Activated T-cell treated with anti-CD3 and anti-CD28 coated beads, Interleukin-2, amount 50 U/mL, for 24 hours (primary cell): ENCODE results near the gene VWA1.
"Not testable (repeated sequence)": the region's sequence is repeated elsewhere in the genome, so short reads cannot be mapped to it uniquely, and the experiment has no call there.

ENCODE experiments used
- DNase-seq: peaks from one replicate; pipeline ENCODE4 v3.0.0-alpha.2; 2020
- H3K27ac Mint-ChIP-seq: 2 replicates; pipeline ENCODE4 v1.8.0; 2020; ENCODE audit warnings: mild to moderate bottlenecking, mixed read lengths
- H3K27me3 Mint-ChIP-seq: 2 replicates; pipeline ENCODE4 v1.8.0; 2020; ENCODE audit warnings: mixed read lengths
- H3K36me3 Mint-ChIP-seq: 2 replicates; pipeline ENCODE4 v1.8.0; 2020; ENCODE audit warnings: low read depth, mixed read lengths
- H3K4me1 Mint-ChIP-seq: 2 replicates; pipeline ENCODE4 v1.8.0; 2020; ENCODE audit warnings: low read depth, mixed read lengths
- H3K4me3 Mint-ChIP-seq: 2 replicates; pipeline ENCODE4 v1.8.0; 2020; ENCODE audit warnings: mild to moderate bottlenecking, moderate library complexity, mixed read lengths
- H3K9me3 Mint-ChIP-seq: 2 replicates; pipeline ENCODE4 v1.8.0; 2020; ENCODE audit warnings: mixed read lengths

Gene VWA1

DNA sequence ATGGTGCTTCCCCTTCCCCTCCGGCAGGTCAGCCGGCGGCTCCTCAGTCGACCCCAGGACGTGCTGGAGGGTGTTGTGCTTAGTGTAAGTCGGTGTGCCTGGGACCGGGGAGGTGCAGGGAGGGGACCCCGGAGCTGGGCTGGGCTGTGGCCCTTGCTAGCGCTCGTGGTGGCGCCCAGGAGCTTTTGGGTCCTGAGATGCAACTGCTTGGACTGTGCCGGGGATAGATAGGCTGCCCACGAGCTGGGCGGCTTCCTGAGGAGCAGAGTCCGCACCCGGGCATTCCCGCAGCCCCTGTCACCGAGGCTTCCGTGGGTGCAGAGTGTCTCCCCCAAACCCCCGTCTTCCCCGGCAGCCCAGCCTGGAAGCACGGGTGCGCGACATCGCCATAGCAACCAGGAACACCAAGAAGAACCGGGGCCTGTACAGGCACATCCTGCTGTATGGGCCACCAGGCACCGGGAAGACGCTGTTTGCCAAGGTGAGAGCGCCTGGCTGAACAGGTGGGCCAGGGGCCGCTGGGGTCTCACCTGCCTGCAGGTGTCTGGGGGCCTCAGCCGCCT, 50.3 kb downstream of the VWA1 start:
- not testable (repeated sequence) for H3K4me1 Mint-ChIP-seq, H3K9me3 Mint-ChIP-seq, H3K27me3 Mint-ChIP-seq, H3K4me3 Mint-ChIP-seq, H3K27ac Mint-ChIP-seq, DNase-seq
- H3K36me3 Mint-ChIP-seq, result peaks cover 85% of the 10 kb centered on the region

DNA sequence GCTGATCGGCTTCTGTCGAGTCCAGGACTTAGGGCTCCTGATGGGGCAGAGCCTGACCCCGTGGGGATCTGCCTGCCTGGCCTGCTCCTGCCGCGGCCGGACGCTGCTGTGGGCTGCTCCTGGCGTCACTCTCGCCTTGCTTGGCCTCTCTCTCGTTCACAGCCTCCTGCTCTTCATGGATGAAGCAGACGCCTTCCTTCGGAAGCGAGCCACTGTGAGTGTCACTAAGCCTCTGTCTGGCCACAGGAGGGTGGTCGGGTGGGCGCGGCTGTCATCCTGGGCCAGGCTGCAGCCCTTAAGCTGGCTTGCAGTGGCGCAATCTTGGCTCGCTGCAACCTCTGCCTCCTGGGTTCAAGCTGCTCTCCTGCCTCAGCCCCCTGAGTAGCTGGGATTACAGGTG, 52.2 kb downstream of the VWA1 start:
- H3K27me3 Mint-ChIP-seq, result no peaks in the 10 kb centered on the region
- no peak for DNase-seq
- H3K27ac Mint-ChIP-seq, result no peak overlapping the region
- peaks cover 3% of the 10 kb centered on the region for H3K9me3 Mint-ChIP-seq
- H3K4me3 Mint-ChIP-seq, result no peak overlapping the region
- peaks cover 91% of the 10 kb centered on the region for H3K36me3 Mint-ChIP-seq
- no peaks in the 10 kb centered on the region for H3K4me1 Mint-ChIP-seq

DNA sequence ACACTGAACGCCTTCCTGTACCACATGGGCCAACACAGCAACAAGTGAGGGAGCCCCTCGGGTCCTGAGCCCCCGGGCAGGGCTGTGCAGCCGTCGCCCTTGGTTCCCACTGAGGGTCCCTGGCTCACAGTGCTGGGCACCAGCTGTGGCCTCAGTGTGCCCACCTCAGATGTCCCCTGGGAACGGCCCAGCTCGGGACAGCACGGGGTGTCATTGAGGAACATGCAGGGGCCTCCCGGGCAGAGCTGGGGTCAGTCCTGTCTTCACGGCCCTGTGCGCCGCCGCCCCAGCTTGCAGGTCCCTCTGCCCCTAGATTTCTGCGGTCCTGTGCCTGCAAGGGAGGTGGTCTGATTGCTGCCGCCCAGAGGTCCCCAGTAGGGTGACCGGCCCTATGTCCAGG, 53.7 kb downstream of the VWA1 start:
- Mint-ChIP-seq H3K27me3 (no peaks in the 10 kb centered on the region), H3K4me1 (no peaks in the 10 kb centered on the region), H3K36me3 (peaks cover 91% of the 10 kb centered on the region), H3K9me3 (peaks cover 3% of the 10 kb centered on the region), H3K27ac (no peak overlapping the region), H3K4me3 (no peak overlapping the region)
- no peak for DNase-seq

DNA sequence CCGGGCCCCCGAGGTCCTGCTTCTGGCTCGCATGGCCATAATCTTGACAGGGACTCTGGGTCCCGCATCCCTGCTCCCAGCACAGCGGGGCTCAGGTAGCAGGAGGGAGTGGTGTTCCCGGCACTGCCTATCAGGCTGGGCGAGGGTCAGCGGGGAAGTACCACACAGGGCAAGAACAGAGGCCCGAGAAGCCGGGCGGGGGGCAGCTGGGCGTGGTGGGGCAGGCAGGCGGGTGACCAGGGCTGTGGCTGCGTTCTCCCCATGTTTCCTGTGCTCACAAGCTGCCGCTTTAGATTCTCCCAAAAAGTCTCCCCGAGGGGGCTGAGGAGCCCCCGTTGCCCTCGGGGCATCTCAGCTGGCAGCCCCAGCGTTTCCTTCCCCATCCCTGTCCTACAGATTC, 54.4 kb downstream of the VWA1 start:
- Mint-ChIP-seq H3K4me1 (no peaks in the 10 kb centered on the region), H3K9me3 (peaks cover 3% of the 10 kb centered on the region), H3K27ac (no peak overlapping the region), H3K36me3 (peaks cover 91% of the 10 kb centered on the region), H3K27me3 (no peaks in the 10 kb centered on the region), H3K4me3 (no peak overlapping the region)
- no peak for DNase-seq

DNA sequence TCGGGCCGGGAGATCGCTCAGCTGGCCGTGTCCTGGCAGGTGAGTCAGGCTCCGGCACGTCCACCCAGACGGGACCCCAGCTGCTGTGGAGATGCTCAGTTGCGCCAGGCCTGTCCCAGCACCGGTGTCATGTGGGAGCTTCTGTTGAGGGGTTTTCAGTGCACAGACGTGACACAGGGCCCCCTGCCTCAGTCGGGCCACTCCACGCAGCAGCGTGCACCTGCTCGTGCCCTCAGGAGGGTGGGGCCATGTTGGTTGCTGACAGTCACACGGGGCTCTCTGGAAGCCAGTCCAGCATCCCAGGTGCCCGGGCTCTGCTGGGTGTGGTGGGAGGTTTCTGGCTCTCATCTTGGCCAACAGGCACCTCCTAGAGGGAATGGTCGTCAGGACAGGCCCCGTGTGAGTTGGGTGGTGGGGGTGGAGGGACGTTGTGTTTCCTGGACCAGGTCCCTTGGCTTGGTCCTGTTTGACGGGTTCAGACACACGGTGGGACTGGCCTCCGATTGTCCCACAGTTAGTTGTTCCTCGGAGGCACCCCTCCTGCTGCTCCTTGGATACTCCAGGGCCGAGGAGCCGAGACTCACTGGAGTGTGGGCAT, 55.2 kb downstream of the VWA1 start:
- DNase-seq, result no peak
- no peak overlapping the region for H3K4me3 Mint-ChIP-seq
- no peaks in the 10 kb centered on the region for H3K27me3 Mint-ChIP-seq
- H3K9me3 Mint-ChIP-seq, result peaks cover 3% of the 10 kb centered on the region
- H3K36me3 Mint-ChIP-seq, result peaks cover 92% of the 10 kb centered on the region
- no peak overlapping the region for H3K27ac Mint-ChIP-seq
- no peaks in the 10 kb centered on the region for H3K4me1 Mint-ChIP-seq

DNA sequence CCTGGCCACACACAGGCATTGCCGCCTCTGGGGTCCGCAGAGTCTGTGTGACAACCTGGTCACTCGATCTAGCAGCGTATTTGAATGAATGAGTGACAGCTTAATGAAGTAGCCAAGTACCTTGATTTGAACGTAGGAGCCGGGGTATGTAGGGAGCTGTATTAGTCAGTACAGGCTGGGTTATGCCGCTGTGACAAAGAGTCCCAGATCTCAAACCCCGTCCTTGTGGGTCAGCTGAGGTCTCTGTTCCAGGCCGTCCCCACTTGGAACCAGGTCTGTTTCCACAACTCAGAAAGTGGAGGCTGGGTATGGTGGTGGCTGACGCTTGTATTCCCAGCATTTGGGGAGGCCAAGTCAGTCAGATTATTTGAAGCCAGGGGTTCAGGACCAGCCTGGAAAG, 56.1 kb downstream of the VWA1 start:
- no peaks in the 10 kb centered on the region for H3K4me1 Mint-ChIP-seq
- no peak overlapping the region for H3K4me3 Mint-ChIP-seq
- peaks cover 3% of the 10 kb centered on the region for H3K9me3 Mint-ChIP-seq
- no peaks in the 10 kb centered on the region for H3K27me3 Mint-ChIP-seq
- H3K36me3 Mint-ChIP-seq, result peaks cover 93% of the 10 kb centered on the region
- no peak for DNase-seq
- no peak overlapping the region for H3K27ac Mint-ChIP-seq
